GM12865 (cell line): ENCODE results near the gene ATP11B.
"Not testable (repeated sequence)": the region's sequence is repeated elsewhere in the genome, so short reads cannot be mapped to it uniquely, and the experiment has no call there.

Experiments
- DNase-seq: peaks from one replicate; pipeline ENCODE4 v3.0.0; 2010; ENCODE audit warnings: low read depth
- H3K4me3 ChIP-seq: 2 replicates; pipeline ENCODE4 v1.5.1; 2011; ENCODE audit warnings: mild to moderate bottlenecking, low read depth, low read length, control low read depth
- CTCF ChIP-seq: IDR thresholded peaks from 2 replicates; pipeline ENCODE4 v1.5.1; 2011; ENCODE audit warnings: low read length, control low read depth, low read depth, inconsistent platforms; ENCODE audit not compliant: insufficient read depth; ENCODE audit errors: missing control alignments

Gene ATP11B

GRCh38 chr3:182812123-182812522 is 18.8 kb downstream of the ATP11B start:
- DNase-seq: no peak
- no peak overlapping the region for H3K4me3 ChIP-seq
- no peak for TF ChIP-seq CTCF

GRCh38 chr3:182814419-182815062 is 21.2 kb downstream of the ATP11B start:
- no peak for TF ChIP-seq CTCF
- no peak overlapping the region for H3K4me3 ChIP-seq
- DNase-seq: no peak

GRCh38 chr3:182816181-182816580 is 22.9 kb downstream of the ATP11B start:
- DNase-seq: no peak
- H3K4me3 ChIP-seq: no peak overlapping the region
- TF ChIP-seq CTCF: no peak

GRCh38 chr3:182818296-182818978 is 25.1 kb downstream of the ATP11B start:
- no peak for DNase-seq
- no peak for TF ChIP-seq CTCF
- no peak overlapping the region for H3K4me3 ChIP-seq

- no peak for TF ChIP-seq CTCF
- no peak overlapping the region for H3K4me3 ChIP-seq
- no peak for DNase-seq
These were observed 28.1 kb downstream of the ATP11B start for GRCh38 chr3:182821221-182821981.

- not testable (repeated sequence) for DNase-seq, H3K4me3 ChIP-seq
These were observed 29.0 kb downstream of the ATP11B start for GRCh38 chr3:182822260-182822659.

GRCh38 chr3:182824957-182825356 is 31.7 kb downstream of the ATP11B start:
- H3K4me3 ChIP-seq: no peak overlapping the region
- DNase-seq: no peak
- no peak for TF ChIP-seq CTCF
